HL-60 (cell line): ENCODE data around the gene DMD.

Source experiments
- GABPA ChIP-seq: IDR thresholded peaks from 2 replicates; pipeline ENCODE4 v1.6.1; 2012; ENCODE audit warnings: low read depth
- POLR2AphosphoS5 ChIP-seq: IDR thresholded peaks from 2 replicates; pipeline ENCODE4 v1.6.1; 2012; ENCODE audit warnings: low read depth
- TF ChIP-seq, protein P1 (sequence below): IDR thresholded peaks from one replicate; pipeline ENCODE4 v1.5.1; 2011; ENCODE audit warnings: low read length, control low read depth, inconsistent platforms; ENCODE audit not compliant: insufficient read depth

DNA sequence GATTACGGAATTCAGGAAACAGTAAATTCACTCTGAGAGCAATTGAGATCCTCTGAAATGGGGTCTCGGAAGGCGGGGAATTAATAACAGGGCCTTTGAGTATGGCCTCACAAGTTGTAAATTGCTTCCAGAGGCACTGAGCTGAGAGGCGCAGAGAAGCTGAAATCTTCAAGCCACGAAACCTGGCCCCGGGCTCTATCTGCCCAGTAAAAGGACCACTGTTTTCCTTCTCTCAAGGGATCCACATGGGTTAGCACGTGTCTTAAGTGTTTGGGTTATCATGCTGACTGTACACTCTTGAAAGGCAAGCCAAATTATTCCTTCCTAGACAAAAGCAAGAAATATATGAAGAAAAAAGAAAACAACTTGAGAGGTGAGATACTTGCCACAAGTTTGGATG, 1126.6 kb downstream of the DMD start:
- TF ChIP-seq, protein P1, sequence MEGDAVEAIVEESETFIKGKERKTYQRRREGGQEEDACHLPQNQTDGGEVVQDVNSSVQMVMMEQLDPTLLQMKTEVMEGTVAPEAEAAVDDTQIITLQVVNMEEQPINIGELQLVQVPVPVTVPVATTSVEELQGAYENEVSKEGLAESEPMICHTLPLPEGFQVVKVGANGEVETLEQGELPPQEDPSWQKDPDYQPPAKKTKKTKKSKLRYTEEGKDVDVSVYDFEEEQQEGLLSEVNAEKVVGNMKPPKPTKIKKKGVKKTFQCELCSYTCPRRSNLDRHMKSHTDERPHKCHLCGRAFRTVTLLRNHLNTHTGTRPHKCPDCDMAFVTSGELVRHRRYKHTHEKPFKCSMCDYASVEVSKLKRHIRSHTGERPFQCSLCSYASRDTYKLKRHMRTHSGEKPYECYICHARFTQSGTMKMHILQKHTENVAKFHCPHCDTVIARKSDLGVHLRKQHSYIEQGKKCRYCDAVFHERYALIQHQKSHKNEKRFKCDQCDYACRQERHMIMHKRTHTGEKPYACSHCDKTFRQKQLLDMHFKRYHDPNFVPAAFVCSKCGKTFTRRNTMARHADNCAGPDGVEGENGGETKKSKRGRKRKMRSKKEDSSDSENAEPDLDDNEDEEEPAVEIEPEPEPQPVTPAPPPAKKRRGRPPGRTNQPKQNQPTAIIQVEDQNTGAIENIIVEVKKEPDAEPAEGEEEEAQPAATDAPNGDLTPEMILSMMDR, result no peak
- TF ChIP-seq GABPA (no peak), POLR2AphosphoS5 (no peak)
